ENCODE results near the gene RHBDL1.

Gene RHBDL1

DNA sequence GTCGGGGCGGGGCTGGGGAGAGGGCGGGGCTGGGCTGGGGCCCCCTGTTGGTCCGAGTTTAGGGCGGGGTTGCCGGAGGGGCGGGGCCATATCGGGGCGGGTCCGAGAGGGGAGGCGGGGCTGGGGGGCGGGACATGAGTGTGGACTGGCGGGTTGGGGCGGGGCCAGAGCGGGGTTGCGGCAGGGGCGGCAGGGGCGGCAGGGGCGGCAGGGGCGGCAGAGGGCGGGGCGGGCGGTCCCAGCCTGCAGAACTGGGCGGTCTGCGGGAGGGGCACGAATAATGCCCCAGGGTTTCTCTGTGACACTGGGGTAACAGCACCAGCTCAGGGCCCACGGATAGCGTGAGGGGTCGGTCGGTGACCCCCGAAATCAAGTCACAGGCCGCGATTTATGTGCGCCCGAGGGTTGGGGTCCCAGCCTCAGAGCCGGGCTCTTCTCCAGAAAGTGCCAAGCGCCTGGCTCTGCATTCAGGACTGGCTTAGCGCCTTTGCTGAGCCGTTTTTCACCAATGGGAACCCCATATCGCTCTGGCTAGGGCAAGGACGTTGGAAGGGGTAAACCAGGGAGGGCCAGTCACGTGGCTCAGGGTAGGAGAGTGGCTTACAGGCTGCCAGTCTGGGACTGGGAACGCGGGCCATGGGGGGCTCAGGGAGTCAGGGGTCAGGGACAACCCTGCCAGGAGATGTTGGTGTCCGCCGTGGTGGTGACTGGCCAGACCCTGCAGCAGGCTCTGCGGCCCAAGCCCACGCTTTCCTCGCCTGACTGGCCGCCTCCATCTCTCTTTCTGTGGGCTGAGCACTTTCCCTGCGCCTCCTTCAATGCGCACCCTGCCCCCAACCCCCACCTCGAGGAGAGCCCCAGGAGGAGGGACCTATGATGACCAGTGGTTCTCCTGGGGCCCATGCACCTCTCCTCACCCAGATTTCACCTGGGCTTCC is 38.1 kb upstream of the RHBDL1 start:
- no peak for DNase-seq (ENCODE audit: low read depth)

DNA sequence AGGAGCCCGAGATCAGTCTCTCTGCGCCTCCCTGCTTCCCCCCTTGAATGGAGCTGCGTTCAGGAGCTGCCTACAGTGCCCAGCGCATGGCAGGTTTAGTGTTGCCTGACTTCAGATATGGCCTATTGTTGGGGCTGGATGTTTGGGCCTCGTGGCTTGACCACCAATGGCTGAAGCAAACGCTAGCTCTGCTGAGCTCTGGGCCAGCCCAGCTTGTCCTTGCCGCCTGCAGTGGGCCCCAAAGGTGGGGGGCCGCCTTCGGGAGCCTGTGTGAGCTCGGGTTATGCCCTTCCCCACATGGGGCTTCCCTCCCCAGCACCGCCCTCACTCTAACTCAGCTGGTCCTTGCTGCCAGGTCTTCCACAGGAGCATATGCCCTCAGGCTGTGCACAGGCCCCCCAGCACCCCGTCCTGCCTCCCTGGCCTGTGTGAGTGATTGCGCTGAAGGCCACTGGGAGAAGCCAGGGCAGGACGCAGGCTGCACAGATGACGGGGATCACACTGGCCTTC is 37.4 kb upstream of the RHBDL1 start:
- DNase-seq (ENCODE audit: low read depth): no peak

DNA sequence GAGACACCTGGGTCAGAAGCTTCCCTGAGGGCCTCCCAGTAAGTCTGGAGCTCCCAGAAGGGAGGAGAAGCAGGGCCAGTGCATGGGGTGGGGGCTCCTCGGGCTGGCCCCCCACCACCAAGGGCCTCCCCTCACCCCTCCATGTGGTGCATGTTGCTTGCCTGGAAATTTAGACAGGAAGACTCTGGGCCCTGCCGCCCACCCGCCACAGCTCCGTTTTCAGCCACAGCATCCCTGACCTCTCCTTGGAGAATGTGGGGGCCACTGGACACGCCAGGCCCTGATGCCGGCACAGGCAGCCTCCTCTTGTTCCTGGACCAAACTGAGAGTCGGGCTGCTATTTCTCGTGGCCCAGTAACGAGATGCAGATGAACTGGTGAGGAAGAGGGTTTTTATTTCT is 36.6 kb upstream of the RHBDL1 start:
- DNase-seq (ENCODE audit: low read depth): no peak

DNA sequence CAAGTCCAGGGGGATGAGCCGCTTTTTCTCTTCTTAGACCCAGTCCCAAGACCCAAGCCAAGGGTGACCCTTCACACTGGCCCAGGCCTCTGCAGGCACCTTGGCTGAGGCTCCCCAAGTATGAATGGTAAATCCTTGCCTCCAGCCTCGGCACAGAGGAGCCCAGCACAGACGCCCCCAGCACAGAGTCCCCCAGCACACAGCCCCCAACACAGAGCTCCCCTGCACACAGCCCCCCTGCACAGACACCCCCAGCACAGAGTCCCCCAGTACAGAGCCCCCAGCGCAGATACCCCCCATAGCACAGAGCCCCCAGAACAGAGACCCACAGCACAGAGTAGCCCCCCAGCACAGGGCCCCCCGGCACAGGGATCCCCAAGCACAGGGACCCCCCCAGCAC is 34.9 kb upstream of the RHBDL1 start:
- DNase-seq (ENCODE audit: low read depth): no peak

DNA sequence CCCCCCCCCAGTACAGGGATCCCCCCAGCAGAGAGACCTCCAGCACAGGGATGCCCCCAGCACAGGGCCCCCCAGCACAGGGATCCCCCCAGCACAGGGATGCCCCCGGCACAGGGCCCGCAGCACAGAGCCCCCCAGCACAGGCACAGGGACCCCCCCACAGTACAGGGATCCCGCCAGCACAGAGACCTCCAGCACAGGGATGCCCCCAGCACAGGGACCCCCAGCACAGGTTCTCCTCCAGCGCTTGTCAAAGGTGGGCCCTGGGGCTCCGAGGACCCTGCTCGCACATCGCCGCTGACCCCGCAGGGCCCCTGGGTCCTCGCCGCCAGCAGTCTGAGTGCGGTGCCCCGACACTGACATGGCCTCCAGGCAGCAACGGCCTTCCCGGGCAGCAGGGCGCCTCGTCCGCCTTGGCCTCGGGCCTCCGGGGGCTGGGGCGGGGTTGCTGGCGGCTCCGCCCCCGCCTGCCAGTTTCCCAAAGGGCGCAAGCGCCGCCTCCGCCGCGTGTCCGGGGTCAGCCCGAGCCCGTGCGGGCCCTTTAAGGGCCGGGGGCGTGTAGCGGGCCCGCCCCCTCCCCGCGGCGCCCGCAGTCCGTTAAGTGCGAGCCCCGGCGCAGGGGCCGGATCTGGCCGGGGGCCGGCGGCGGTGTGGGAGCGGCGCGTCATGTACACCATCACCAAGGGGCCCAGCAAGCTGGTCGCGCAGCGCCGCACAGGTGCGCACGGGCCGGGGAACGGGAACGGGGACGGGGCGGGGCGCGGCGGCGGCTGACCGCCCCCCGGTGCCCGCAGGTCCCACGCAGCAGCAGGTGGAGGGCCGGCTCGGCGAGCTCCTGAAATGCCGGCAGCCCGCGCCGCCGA is 33.9 kb upstream of the RHBDL1 start, which contains the start of gene MCRIP2:
MCRIP2 (plus strand) TSS at position 503 of the 863 bp plus-strand sequence; CDS start at position 667, 164 bp downstream.
- DNase-seq (ENCODE audit: low read depth): no peak

DNA sequence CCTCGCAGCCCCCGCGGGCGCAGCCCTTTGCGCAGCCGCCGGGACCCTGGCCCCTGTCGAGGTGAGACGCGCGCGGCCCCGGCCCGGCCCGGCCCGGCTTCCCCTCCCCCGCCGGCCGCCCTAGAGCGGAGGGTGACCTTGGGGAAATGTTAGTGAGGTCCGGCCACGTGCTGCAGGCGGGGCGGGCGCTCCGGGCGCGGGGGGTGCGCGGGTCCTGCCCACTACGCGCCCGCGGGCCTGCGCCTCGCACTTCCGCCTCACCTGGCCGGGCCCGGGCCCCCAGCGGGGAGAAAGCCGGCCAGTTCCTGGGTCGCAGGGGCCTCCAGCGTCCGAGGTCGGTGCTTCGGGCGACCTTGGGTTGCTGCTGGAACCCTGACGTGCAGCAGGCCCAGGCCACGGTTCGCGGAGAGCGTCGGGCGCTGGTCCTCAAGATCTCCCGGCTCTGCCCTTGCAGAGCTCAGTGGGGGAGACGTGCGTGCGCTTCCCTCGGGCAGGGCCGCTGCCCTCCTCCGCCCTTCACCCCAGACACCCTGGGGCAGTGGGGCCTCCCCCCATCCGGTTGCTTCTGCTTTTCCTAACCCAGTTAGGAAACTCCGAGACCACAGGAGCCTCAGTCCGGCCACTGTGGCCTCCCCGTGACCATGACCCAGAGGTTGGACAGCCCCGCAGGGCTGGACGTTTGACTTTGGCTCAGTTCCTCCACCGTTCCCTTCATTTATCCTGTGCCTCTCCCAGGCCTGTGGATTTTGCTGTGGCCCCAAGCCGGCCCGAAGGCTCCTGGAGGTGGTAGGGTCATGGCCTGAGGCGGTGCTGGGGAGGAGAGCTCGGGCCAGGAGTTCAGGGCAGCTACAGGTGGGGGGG is 33.1 kb upstream of the RHBDL1 start:
- no peak for DNase-seq (ENCODE audit: low read depth)

DNA sequence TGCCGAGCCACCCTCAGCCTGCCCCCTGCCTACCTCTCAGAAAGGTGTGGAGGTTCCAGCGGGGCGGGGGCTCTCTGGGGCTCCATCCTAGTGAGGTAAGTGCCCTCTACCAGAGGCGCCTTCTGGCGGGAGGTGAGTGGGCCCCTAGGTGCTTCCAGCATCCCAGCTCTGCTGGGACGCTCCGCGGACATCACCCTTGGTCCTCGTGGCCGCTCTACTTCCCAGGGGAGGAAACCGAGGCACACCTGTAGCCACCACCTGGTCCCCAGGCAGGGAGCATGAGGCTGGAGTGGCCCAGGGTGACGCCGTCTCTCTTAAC is 32.5 kb upstream of the RHBDL1 start:
- DNase-seq (ENCODE audit: low read depth): no peak

DNA sequence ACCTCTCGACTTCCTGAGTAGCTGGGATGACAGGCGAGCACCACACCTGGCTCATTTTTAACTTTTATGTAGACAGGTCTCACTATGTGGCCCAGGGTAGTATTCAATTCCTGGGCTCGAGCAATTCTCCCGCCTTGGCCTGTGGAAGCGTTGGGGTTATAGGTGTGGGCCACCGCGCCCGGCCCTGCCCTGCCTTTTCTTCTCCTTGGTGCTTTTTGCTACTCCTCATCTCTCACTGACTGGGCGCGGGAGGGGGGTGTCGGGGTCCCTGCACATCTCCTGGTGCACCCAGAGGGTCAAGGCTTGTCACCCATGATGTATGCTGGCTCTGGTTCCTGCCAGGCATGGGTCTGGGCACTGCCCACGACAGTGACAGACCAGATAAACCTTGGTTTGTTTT is 30.9 kb upstream of the RHBDL1 start:
- DNase-seq (ENCODE audit: low read depth): no peak

DNA sequence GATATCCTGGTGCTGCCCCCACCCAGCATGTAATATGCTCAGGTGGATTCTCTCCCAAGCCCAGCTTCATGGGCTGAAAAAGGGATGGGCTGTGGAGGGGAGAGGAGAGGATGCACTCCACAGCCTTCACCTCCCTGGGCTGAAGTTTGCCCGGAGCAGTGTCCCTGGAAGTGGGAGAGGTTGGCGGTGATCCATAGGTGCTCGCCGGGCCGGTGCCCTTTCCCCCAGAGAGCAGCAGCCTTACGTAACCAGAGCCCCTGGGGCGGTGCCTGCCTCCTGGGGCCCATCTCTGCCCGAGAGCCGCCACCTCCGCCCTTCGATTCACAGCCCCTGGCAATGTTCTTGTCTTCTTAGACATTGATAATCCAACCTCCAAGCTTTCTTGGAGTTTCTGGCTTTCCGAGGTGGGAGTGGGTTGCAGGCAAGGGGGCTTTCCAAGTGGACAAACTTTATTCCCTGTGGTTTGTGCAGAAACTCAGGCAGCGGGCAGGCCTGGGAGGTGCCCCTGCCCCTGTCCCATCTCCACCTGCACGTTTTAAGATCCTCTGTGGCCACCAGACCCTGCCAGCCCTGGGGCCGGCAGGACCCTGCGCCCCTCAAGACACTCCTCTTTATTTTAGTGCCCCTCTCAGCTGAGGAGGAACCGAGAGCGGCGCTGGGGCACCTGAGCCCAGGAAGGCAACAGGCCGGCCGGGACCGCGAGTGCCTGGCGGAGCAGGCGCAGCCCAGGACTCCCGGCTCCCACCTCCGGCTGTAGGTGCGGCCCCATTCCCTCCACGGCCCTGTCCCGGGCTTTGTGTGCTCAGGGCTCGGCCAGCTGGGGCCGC is 29.4 kb upstream of the RHBDL1 start:
- no peak for DNase-seq (ENCODE audit: low read depth)

DNA sequence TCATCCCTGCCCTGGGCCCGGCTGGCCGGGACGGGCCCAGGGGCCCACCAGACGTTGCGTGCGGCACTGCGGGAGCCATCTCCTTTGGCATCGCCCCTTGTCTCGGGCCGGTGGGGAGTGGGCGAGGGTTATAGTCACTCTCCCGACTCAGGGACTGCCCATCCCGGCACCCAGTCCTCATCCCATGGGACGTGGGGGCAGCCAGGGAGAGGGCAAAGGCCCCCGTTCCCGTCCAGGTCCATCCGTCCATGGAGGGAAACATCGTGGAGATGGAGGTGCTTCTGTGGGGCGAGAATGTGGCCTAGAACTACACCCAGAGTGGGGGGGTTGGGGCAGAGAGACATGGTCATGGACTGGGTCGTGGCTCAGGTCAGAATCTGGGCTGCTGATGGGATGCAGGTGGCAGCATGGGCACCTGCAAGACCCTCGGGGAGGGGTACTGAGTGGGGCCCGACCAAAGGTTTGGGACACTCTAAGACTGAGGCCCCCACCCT is 28.7 kb upstream of the RHBDL1 start:
- no peak for DNase-seq (ENCODE audit: low read depth)

DNA sequence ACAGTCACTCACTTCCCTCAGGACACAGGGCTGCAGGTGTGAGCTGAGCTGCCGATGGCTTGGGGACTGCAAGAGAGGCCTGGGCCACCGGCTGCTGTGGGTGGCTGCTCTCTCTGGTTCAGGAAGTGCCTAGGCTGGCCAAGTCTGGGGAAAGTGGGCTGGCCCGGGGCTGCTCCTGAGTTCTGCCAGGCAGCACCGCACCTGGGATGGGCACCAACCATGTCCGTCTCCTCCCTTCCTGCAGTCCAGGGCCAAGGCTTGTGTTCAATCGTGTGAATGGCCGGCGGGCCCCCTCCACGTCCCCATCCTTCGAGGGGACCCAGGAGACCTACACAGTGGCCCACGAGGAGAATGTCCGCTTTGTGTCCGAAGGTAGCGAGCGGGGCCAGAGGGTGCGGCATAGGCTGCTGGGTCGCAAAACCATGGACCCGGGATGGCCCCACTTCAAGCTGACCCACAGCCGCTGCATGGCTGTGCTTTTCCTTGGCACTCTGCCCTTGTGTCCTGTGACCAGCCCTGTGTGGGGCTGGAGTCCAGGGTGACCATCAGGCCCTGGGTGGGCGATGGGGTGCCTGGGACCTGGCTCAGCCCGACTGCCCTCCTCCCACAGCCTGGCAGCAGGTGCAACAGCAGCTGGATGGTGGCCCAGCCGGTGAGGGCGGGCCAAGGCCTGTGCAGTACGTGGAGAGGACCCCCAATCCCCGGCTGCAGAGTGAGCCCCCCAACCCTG is 28.1 kb upstream of the RHBDL1 start:
- DNase-seq (ENCODE audit: low read depth): no peak

DNA sequence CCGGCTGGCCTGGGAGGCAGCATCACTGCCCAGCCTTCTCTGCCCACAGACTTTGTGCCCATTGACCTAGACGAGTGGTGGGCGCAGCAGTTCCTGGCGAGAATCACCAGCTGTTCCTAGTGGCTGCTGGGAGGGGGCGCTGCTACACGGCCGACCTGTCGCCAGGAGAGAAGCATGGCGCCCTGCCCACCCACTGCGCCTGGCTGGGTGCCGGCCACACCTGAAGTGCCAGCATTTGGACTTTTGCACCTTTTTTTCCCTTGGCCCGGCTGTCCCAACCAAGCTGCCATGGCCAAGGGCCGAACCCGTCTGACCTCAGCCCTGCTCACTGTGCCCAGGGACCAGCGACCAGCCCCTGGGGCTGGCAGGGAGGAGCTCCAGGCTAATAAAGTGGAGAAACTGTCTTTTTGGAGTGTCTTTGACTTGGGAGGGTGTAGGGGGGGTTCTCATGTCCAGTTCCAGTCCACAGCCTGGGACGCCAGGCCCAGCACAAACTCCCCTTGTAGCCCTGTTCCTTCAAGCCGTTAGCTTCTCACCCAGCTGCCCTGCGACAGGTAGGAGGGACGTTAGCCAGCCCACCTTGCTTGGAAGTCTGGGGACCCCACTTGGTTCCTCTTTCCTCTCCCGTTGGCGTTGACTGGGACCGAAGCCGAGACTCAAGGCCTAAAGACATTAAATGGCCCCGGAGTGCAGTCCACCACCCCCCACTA is 27.2 kb upstream of the RHBDL1 start:
- DNase-seq (ENCODE audit: low read depth): no peak

DNA sequence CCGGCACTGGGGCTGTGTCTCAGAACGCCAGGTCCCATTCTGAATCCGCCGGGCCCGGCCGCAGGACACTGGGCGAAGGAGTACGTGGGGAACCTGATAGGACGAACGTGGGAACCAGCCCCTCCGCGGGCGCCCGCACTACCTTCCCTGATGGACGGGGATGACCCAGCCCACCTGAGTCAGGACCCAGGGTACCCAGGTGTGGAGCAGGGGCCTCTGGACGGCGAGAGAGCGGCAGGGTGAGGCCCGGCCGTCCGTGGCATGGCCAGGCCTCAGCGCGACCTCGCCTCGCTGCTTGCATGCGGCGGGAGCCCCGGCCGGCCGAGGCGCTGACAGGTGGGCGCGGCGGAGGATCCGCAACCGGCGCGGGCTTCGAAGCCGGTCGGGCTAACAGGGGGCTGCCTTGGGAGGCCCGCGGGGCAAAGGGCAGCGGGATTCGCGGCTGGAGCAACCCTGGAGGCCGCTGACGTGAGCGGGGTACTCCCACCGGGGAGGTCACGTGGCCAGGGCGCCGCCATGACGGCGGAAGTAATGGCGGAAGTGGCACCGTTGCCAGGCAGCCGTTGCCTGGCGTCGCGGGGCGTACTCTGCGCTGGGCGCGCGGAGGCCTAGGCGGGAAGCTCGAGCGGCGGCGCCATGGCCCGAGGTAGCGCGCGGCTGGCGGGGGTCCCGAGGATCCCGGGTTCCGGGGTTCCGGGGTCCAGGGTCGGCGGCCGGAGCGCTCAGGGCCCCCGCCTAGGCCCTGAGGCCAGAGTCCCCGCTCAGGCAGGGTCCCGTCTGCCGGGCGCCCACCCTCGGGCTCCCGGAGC is 26.5 kb upstream of the RHBDL1 start, which contains the start of gene WDR90:
WDR90 (plus strand) TSS at position 585 of the 809 bp plus-strand sequence; CDS start at position 637, 52 bp downstream.
- DNase-seq (ENCODE audit: low read depth): peak; percentile 62

DNA sequence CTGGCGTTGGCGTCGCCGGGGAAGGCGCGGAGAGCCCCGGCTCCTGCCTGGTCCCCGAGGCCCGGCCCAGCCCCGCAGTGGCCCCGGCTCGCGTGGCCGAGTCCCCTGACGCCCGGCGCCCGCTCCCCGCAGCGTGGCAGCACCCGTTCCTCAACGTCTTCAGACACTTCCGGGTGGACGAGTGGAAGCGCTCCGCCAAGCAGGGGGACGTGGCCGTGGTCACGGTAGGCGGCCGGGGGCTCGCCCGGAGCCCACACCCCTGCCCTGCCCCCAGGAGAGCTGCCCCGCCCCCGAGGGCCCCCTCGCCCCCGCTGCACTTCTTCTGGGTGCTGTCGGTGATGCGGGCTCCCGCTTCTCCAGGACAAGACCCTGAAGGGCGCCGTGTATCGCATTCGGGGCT is 25.8 kb upstream of the RHBDL1 start:
- DNase-seq (ENCODE audit: low read depth): no peak

DNA sequence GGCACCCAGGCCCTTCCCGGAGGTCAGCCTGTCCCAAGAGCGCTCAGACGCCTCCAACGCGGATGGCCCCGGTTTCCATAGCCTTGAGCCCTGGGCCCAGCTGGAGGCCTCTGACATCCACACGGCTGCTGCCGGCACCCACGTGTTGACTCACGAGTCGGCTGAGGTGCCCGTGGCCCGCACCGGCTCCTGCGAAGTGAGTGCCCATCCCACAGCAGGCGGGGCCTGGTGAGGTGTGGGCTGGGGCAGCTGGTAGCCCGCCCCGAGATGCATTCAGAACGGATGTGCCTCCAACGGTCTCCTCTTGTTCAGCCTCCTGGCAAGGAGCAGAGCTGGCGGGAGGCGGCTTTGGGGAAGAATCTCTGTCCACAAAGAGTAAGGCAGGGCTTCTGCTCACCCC is 23.6 kb upstream of the RHBDL1 start:
- DNase-seq (ENCODE audit: low read depth): no peak

DNA sequence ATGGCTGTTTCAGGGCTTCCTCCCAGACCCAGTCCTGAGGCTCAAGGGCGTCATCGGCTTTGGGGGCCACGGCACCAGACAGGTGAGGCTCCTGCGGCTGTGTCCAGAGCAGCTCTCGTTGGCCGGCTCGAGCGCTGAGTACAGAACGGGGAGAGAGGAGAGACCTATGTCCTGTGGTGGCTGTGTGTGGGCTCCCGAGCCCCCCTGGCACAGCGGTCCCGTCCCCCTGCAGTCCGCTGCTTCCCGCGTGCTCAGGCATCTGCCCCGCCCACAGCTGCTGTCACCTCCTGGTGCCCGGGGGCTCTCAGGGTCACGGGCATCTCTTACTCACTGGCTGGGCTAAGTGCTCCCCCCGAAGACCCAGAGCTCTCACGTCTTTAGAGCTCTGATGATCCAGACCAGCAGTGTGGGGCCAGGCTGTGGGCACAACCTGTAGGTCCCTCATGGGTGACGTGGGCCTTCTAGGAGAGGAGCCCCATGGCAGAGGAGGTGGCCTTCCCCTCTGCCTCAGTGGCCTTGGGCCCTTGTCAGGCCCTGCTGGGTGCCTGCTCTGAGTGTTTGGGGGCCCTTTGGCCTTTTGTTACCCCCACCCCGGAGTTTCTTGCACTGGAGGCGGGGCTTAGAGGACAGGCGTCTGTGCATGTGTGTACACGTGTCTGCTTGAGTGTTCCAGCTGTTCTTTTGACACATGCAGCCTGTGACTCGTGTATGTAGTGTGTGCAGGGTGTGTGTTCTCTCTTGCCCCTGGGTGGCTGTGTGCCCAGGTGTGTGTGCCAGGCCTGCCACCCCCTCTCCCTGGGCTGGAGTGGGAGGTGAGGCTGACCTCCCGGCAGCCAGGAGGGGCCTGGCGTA is 22.8 kb upstream of the RHBDL1 start:
- no peak for DNase-seq (ENCODE audit: low read depth)

DNA sequence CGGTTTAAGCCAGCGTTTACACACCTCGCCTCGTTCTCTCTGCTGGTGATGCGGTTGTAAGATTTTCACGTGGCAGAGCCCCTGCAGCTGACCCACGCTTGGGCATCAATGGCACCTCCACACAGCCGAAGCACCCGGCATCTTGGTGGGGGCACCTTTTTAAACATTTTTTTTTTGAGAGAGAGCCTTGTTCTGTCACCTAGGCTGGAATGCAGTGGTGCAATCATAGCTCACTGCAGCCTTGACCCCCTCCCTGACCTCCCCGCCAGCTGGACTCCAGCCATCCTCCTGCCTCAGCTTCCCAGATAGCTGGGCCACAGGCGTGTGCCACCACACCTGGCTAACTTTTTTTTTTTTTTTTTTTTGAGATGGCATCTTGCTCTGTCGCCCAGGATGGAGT is 21.4 kb upstream of the RHBDL1 start:
- DNase-seq (ENCODE audit: low read depth): no peak

DNA sequence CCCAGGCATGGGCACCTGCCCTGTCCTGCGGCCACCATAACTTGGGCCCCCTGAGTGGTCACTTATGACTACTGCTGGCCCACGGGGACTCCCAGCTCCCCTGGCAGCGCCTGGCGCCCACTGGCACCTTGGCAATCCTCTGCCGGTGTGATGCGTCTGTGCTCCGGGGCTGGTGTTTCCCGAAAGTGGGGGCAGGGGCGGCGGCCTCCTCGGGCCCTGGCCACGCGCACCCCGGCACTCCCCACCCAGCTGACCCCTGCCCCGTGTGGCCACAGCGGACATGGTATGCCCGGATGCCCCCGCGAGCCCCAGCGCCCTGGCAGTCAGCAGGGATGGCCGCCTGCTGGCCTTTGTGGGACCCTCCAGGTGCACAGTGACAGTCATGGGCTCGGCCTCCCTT is 18.0 kb upstream of the RHBDL1 start:
- no peak for DNase-seq (ENCODE audit: low read depth)

All from HS-27A (cell line).